Right lobe of liver (tissue), 4 donors: Measurements from ENCODE around the gene TMTC4.

Source experiments
- CTCF ChIP-seq, 4 donors: fragments of 200-600 bp in 3 of 4; fragments of 450-650 bp in 1 of 4; IDR thresholded peaks; one replicate each; pipeline versions ENCODE4 v1.5.1 to v1.8.0; 2016 to 2022; ENCODE audit warnings: antibody characterized with exemption in 4 of 4, mild to moderate bottlenecking in 2 of 4
- POLR2A ChIP-seq: fragments of 450-650 bp; IDR thresholded peaks from one replicate; pipeline ENCODE4 v1.6.1; 2017; ENCODE audit warnings: antibody characterized with exemption, mild to moderate bottlenecking
- donor health status: DM: no; HTN: no; CAD: no.
- donor health status: DM: no; HTN: no; CAD: no.
- donor health status: DM: no; HTN: yes; CAD: no.

DNA sequence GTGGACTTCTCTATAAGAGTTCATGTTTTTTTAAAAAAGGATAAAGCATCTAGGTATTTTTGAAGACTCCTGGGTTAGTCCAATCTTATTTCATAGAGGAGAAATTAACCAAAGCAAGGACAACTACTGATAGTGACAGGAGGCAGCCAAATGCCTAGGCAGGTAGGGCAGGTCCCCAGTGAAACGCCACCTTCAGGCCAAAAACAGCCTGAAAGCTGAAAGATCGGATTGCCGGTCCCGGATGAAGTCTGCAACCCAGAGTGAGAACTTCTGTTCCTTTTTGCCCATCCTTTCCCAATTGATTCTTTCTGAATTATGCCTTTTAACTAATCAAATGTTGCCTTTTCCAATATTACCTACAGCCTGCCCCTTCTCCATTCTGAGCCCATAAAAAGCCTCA, 79.9 kb downstream of the TMTC4 start:
- peak in 3 of 4 donors; percentile 13 to 36 (median 23) for TF ChIP-seq CTCF (IDR thresholded peaks at IDR 0.05)
- no peak for TF ChIP-seq POLR2A
